ENCODE data around the gene CASR.

CASR gene

DNA sequence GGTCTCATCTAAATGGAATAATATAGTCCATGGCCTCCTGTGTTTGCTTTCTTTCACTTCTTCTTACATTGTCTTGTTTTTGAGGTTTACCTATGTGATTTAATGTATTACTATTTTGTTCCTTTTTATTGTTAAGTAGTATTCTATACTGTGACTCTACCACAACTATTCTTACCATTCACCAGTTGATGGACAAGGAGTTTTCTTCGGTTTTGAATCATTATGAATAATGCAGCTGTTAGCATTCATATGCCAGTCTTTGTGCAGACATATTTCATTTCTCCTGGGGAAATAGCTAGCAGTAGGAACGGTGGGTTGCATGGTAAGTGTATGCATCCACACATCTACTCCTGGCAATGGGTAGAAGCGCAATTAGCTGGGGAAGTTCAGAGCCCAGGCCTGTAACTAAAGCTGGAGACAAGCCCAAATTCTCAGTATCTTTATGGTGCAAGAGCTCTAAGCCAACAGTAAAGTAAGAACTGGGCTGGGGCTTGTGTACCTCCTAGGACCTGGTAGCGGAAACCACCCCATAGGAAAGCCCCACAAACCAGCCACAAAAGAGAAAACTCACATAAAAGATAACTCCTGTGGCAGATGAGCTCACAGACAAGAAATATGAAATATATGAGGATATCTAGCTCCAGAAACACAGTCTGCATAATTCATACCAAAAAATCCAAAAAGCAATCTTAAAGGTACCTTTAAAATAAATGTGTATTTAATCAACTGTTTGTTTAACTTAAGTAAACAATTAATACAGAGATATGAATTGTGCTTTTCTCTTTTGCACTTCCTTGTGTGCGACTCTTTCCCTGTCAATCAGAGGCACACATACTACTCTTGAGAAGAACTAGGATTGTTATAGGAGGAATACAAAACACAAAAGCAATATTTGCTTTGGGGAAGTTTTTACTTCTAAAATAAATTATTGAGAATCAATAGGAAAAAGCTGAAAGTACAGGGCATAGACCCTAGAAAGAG lies 138.9 kb downstream of the CASR start:
- DNase-seq (ENCODE audit: low spot score), result no peak

DNA sequence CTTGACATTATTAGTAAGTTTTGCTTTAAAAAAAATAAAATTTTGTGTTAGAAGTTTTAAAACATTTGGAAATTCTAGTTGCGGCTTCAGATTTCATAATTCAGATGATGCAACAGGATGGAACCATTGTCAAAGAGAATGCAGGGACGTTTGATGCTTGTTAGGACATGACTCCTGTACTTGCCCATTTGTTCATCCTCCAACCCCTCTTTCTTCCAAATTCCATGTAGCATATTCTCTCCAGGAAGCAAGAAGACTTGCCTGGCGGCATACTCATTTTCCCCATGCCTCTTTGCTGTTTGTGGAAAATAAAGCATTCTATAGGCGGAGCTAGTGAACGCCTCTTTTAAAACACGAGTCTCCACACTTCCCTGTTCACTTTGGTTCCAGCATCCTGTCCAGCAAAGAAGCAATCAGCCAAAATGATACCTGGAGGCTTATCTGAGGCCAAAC lies 141.4 kb downstream of the CASR start, which contains the start of gene CSTA:
TSS of gene CSTA (plus strand) at position 378 of the 453 bp plus-strand sequence. CDS start at position 423, 45 bp downstream.
- TF ChIP-seq CTCF (IDR thresholded peaks at IDR 0.05), result no peak
- peak within 1 kb of the TSS; percentile 34 for H3K4me3 ChIP-seq
- no peak within 1 kb of the TSS for H3K27ac ChIP-seq
- DNase-seq (ENCODE audit: low spot score), result no peak

More for the DNA sequence above, 138.9 kb downstream of the CASR start:
- no peak overlapping the region for H3K4me3 ChIP-seq
- no peak overlapping the region for H3K27ac ChIP-seq
- no peak for TF ChIP-seq CTCF (IDR thresholded peaks at IDR 0.05)

DNA sequence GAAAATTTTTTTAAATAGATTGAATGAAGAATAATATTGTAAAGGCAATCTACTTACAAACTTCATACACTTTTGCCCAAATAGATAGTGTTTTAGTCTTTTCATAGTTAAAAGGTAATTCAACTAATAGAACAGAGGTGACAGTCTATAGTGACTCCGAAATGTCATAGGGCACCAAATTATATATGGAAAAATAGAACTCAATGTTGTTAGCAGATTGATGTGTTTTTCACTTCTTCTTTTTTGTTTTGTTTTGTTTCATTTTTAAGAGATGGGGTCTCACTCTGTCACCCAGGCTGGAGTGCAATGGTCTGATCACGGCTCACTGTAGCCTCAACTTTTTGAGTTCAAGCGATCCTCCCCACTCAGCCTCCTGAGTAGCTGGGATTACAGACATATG lies 142.3 kb downstream of the CASR start:
- no peak for TF ChIP-seq CTCF (IDR thresholded peaks at IDR 0.05)
- DNase-seq (ENCODE audit: low spot score), result no peak
- Histone ChIP-seq H3K27ac (no peak overlapping the region), H3K4me3 (peak overlapping the region; percentile 34)

DNA sequence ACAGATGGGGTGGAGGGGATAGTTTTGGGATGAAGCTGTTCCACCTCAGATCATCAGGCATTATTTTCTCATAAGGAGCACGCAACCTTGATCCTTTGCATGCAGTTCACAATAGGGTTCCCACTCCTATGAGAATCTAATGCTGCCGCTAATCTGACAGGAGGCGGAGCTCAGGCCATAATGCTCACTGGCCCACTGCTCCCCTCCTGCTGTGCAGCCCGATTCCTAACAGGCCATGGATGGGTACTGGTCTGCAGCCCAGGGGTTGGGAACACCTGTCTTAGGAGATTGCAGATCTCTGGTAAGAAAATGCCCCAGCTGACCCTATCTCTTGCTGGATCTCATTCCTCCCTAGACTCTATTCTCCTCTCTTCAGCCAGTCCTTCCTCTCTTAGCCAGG lies 148.4 kb downstream of the CASR start:
- no peak for TF ChIP-seq CTCF (IDR thresholded peaks at IDR 0.05)
- Histone ChIP-seq H3K4me3 (no peak overlapping the region), H3K27ac (no peak overlapping the region)
- no peak for DNase-seq (ENCODE audit: low spot score)

DNA sequence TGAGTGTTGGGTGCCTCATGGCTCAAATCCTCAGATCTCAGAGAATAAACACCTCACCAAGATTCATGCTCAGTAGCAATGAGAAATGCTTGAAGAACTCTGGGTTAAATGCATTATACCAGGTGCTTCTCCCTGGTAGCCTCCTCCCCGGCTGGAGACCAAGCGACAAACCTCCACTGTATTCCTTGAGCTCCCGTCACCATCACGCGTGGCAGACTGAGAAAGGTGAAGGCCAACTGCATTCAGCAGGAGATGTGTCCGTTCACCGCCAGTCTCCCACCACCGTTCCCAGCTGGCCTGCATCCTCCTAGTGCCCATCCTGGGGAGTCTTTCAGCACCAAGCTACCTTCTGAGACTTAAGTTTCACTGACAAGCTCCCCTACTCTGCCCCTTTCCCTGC lies 149.1 kb downstream of the CASR start:
- no peak for DNase-seq (ENCODE audit: low spot score)
- Histone ChIP-seq H3K27ac (no peak overlapping the region), H3K4me3 (no peak overlapping the region)
- TF ChIP-seq CTCF (IDR thresholded peaks at IDR 0.05), result no peak

Measured in coronary artery (tissue), 2 donors.